ENCODE measurements around the gene MOV10.

MOV10 gene

DNA sequence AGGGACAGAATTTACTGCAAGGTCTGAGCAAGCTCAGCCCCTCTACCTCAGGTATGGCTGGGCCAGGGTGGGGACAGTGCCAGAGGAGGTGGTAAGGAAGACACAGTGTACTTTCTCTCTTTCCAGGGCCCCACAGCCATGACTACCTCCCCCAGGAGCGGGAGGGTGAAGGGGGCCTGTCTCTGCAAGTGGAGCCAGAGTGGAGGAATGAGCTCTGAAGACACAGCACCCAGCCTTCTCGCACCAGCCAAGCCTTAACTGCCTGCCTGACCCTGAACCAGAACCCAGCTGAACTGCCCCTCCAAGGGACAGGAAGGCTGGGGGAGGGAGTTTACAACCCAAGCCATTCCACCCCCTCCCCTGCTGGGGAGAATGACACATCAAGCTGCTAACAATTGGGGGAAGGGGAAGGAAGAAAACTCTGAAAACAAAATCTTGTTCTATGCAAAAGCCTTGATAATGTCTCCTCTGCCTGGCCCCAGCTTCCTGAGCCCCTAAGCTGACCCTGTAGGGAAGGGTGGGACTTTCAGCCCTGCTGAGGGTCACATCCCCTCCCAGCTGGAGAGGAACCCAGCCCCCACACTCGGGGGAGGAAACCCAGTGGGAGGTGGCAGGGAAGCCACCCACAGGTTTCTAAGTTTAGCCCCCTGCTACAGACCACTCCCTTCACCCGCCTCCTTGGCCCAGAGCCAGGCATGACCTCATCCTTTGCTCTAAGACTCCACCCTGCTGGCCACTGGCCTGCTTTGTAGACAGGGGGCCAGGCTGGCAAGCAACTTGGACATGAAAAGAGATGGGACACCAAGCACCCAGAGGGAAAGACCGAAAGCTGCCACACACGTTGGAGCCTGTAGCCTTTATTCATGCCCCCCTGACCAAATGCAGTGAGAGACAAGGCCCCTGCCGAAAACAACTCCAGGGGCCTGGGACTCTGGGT is 26.1 kb downstream of the MOV10 start:
- DNase-seq = peak; percentile 57

DNA sequence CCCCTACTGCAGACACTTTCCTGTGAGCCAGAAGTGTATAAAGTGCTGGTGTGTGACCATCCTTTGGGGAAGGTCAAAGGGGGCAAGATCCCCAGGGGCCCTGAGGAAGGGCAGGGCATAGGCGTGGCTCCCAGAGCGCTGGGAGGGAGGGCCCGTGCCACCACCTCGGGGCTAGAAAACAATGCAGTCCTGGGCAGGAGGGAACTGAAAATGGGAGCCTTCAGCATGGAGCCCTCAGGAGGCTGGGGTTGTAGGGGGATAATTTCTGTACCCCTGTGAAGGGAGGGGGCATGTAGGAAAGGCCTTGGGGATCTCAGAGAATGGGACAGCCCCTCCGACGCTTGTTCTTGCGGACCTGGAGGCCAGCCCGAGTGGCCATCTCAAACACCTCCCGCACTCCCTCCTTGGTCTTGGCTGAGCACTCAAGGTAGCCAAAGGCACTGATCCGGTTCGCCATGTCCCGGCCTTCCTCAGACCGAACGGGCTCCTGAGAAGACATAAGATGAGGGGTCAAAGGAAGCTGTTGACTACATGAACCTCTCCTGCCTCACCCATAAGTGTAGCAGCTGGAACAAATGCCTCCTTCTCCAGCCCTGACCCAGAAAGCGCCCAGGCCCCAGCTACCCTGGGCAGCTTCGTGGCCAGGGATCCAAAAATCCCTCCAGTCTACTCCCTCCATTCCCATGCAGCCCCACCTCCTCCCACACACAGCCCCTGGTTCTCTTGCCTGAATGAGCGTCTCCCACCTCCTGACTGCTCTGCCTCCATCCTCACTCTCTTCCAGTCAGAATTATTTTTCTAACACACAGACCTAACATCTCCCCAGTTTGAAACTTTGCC is 27.0 kb downstream of the MOV10 start:
- DNase-seq = no peak

DNA sequence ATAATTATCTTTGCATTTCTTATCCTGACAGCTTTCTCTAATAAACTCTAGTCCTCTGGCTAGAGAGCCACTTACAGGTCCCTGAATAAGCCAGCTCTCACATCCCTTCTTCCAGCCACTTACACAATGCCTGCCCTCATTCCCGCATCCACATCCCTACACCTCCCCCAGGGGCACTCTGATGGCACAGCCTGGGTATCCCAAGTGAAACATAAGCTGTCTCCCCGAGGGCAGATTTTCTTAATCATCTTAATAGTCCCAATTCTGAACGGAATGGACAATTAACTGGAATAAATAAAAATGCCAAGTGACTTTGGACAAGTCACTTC is 27.6 kb downstream of the MOV10 start:
- DNase-seq = no peak

DNA sequence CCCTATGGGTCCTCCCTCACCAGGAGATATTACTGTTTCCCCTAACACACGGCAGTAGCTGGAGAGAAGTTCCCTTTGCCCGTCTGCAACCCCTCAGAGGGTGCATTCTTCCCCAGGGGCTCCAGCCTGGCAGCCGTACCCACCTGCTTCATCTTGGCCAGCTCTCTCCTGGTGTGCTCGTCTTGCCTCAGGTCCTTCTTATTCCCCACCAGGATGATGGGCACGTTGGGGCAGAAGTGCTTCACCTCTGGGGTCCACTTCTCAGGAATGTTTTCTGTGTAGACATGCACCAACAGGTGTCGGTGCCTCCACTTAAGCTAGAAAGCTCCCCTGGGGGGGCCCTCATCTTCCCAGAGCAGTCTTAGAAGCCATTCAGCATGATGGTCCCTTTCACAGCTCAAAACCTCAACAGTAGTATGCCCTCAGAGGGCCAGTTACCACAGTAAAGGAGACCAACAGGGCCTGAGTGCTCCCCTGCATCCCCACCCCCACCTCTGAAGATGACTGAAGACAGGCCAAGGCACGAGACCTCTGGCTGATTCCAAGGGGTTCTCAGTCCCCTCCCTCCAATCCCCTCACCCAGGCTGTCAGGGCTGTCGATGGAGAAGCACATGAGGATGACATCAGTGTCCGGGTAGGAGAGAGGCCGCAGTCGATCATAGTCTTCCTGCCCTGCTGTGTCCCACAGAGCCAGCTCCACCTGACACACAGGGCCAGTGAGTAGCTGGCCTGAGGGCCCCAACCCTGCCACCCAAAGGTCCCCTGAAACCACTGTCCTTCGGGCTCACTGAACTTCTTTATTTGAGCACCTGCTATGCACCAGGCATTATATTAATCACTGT is 28.2 kb downstream of the MOV10 start:
- DNase-seq = no peak

DNA sequence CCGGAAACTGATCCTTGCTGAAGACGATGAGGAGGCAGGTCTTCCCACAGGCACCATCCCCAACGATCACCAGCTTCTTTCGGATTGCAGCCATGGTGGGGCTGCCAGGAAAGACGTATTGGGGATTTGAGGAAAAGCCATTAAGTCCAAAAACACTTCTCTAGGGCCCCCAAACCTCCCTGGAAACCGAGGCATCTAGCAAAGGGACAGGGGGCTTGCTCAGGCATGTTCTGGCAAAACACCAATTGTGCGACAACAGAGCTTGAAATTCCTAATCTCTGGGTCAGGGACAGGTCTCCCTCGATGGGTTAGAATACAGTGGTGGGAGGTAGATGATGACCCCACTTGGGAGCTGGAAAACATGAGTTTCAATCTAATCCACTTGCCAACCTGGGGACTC is 29.2 kb downstream of the MOV10 start:
- no peak for DNase-seq

DNA sequence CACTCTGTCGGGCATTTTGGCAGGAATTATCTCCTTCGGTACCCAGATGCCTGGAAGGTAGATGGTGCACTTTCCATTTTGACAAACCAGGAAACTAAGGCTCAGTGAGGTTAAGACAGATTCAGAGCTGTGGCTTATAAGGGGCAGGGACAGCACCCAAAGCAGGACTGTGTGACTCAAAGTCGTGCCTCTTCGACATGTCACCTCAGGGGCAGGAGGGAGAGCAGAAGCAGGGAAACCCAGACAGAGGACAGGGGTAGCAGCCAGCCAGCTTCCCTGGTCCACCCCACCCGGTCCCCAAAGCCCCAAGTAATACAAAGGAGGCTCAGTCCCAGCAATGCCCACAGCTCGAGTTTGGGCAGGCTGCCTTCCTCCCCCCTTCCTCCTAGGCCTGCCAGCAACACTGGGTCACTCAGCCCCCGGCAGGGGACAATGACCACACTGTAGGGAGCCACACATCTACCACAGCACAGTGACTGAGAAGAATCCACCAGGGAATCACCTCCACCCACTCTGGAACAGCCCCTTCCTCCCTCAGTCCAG is 30.0 kb downstream of the MOV10 start:
- no peak for DNase-seq

DNA sequence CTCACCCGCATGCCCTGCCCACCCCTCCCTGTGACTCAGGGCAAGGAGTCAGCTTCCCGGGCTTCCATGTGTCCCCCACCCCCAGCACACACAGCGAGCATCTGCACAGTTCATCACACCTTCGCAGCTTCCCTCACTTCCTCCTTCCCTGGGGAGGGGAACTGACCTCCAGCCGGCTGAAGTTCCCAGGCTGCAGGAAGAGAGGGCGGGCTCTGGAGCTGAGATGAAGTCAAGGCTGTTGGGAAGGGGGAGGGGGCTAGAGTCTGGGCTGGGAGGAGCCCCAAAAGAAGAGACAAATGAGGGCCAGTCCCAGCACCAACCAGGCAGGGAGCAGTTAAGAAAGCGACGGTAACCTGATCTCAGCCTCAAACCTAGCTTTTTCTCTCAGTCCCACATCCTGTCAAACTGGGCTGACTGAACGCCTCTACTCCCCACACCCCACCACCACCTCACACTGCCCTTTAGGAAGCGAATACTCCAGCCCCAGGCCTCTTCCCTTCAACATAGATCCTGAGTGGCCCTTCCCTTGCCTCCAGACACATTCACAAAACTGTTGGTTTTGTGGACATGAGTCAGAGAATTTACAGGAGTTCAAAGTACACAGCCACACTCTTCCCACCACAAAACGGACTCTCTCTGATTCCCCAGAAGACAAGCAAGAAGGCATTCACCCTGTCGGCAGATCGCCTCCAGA is 30.6 kb downstream of the MOV10 start:
- DNase-seq = no peak

DNA sequence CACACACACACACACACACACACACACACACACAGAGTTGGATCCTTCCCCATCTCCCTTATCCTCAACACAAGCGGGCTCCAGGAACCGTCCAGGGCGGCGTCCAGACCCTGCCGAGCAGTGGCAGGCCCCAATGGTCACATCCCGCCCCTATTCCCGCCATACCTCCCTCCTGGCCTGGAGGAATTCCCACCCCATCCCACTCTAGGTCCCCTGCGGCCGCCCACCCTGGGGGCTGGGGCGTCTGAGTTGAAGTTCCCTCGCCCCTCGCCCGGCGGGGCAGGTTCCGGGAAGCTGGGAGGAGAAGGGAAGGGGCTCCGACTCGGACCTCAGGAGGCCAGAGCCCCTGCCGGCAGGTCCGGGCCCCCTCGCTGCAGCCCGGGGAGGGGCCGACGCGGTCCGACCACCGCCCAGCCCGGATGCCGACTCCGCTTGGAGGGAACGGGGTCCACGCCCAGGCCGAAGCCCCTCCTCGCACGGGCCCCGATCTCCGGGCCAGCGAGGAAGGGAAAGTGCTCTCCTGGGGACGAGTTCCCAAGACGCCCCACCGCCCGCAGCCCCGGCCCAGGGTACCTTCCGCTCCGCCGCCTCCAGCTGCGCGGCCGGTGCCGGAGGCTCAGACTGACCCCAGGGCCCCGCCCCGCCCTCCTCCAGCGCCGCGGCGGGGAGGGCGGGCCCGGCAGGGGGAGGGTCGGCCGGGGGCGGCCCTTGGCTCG is 32.2 kb downstream of the MOV10 start, which contains the start of gene RHOC:
TSS of gene RHOC (minus strand) at position 623 of the 716 bp plus-strand sequence. CDS start 3,328 bp downstream, outside the sequence.
- no peak for DNase-seq

DNA sequence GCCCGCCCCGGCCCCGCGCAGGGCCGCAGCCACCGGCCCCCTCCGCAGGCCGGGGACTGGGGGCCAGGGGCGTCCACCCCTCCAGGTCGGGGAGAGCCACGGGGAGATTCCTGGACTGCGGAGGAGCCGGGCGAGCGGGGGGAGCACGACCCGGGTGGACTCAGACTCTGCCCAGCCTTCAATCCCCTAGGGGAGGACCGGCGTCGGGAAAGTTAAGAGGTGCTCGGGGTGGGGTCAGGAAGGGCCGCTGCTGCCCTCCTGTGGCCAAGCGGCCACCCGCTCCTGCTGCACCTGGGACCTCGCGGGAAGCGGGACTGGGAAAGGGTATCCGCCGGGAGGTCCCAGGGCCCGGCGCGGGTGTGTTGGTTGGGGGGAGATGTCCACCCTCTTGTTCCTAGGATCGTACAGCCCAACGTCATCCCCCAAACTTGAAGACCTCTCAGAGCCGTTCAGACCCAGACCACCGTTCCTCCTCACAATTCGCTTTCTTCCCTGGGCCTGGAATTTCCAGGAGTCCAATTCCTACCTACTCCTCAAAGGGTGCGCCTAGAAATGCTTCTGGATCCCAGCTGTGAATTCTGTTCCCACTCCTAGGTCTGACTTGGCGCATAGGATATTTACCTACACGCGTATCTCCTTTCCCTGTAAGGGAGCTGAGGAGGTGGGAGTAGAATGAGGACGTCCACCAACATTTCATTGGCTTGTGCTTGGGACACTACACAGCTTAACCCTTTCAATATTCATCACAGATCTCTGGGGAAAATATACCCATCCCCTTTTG is 33.0 kb downstream of the MOV10 start:
- peak; percentile 53 for DNase-seq

DNA sequence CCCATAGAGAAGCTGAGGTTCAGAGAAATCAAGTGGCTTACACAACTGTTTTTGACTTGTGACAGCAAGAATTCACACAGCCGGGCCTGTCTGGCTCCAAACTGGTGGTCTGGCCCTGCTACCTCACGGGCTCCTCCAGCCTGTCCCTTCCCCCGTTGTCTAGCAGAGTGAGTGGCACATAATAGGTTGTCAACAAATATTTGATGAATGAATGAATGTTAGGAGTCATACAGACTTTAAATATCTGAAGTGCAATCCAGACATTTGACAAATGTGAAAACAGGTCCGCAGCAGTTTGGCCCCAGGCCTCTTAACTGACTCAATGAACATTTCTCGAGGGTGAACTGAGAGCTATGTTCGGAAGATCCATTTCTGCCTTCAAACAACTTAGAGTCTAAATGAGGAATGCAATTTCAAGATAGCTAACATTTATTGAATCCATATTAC is 33.6 kb downstream of the MOV10 start:
- no peak for DNase-seq

DNA sequence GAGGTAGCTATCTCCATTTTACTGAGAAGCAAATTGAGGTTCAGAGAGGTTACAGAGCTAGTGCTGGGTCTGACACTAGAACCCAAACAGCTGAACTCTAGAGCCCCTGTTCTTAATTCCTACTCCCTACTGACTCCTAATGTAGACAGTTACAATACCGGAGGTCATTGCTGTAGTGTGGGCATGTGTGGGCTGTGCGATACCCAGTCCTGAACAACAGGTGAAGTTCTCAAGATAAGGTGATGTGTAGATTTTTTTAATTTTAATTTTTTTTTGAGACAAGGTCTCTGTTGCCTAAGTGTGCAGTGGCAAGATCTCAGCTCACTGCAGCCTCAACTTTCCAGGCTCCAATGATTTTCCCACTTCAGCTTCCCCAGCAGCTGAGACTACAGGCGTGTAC is 34.0 kb downstream of the MOV10 start:
- no peak for DNase-seq

DNA sequence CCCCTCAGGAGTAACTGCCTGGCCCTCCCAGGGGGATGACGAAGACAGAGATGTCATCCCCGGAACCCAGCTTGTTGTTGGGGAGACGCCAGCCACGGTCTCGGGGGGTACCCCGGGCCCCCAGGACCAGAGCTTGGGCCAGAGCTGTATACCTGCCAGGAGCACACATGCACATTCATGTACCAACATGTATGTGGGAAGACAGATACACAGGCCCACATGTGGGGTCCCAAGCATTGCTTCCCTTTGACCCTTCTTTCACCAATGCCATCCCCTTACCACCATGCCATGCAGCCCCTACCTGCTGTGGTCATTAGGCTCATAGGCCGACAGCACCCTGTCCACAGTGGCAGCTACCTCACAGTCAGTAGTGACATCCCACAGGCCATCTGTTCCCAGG is 35.7 kb downstream of the MOV10 start:
- no peak for DNase-seq

DNA sequence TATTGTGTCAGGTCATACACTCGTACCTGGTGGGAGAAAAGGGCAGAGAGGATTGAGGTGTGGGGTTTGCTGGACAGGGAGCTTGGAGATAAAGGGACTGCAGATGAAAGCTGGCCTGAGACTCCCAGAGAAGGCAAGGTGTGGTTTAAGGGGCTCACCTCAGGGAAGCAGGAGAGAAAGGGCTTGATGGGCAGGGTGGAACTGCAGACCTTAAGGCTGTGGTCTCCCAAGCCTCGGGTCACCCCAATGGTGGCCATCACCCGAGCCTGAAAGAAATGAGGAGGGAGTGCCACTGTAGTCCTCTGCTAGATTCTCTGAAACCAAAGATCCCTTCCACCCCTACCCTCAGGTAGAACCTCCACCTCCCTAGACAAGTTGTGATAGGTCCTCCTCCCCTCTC is 36.1 kb downstream of the MOV10 start:
- no peak for DNase-seq

DNA sequence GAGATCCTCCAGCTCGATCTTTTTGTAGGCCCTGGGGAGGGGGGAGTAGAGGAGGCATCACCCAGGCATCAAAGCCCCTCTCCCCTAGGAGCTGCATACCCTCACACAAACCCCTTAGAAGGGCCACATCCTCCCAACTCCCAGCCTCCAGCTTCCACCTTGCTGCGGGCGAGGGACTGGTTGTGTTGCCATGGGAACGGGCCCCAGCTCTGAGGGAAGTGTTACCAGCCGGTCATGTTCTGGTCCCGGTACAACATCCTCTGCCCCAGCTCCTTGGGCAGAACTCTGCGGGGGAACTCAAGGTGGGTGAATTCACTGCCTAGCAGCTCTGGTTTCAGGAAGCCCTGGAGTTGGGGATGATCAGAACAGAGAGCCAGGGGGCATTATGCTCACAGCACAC is 36.6 kb downstream of the MOV10 start:
- DNase-seq = no peak

DNA sequence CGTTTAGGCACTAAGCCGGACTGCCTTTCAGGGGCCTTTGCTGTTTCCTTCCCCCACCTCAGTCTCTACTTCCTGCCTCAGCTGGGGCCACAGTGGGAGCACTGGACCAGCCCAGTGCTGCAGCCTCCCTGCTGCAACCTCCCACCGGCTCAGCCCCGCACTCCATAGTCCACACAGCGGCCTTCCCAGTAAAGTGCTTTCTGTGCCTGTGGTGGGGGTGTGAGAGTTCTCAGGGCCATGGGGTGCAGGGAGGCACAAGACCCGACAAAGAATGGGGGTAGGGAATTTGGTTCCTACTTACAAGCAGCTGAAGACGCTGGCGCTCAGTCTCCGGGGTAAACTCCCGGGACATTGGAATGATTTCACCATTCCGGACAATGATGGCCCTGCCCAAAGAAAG is 37.2 kb downstream of the MOV10 start:
- DNase-seq = no peak

DNA sequence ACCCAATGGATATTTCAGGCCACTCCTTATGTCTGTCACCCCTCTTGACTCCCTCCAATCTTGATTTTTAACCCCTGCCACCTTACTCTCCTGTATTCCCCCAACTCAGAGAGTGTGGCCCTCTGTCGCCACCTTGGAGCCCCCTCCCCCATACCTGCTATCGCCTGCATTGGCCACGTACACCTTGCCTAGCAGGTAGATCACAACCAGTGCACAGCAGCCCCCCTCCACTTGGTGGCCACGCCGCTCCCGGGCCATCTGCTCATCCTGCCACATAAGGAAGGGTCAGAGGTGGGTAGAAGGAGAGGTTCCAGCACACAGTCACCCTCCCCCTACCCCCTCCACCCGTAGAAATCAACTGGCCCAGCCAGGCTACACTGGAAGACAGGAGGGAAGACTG is 37.7 kb downstream of the MOV10 start:
- no peak for DNase-seq

DNA sequence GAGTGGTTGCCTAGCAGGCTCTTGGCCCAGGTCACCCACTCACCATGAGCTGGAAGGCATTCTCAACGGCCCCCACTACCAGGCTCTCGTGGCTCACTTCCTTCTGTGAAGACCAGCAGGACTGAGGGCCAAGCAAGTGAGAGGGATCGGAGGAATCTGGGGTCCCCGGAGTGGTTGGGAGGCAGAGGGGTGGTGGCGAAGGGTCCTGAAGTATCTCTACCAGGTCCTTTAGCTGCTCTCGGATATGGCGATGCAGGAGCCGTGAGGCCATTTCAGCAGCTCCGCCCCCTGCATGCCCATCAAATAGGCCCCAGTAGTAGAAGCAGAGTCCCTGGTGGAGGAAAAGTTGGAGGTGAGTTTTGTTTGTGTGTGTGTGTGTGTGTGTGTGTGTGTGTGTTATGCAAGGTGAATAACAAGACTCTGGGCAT is 38.3 kb downstream of the MOV10 start:
- no peak for DNase-seq

DNA sequence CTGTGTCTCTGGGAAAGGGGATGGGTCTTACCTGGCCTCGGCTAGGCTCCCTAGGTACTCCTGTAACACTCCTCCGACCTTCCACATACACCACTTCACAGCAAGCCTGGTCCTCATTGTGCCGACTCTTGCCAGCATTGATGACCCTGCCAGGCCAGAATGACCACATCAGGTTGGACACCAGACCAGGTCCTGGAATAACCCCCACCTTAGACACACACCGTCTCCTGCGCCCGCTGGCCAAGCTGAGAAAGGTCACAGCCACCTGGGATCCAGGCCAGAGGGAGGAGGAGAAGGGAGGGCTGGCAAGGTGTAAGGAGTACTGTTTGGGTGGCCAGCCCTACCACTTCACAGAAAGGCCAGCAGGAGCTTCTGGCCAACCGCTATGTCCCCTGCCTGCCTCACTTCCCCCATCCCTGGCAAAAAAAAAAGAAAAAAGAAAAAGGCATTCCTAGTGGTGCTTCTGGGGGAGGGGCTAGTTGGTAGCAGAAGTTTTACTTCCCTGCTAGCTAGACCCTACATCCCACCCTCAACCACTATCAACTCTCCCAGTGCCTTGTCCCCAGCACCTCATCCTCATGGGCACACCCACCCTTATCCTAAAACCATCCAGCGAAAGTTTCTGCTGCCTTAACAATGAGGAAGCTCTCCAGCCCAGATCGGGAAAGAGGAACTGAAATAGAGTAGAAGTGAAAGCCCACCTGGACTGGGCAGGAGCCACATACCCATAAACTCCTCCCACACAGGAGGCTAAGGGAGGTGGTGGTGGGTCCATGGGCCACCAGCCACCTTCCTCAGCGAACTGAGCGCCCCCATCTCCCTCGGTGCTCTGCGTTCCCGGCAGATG is 39.2 kb downstream of the MOV10 start:
- DNase-seq = no peak

Measured in activated CD4-positive, alpha-beta T cell treated with anti-CD3 and anti-CD28 coated beads, Interleukin-2, amount 50 U/mL, for 1 hour (primary cell).